GM18868 (cell line): ENCODE data around the gene FITM2.
"Not testable (repeated sequence)": the region's sequence is repeated elsewhere in the genome, so short reads cannot be mapped to it uniquely, and the experiment has no call there.

Experiments
- ATAC-seq: cut with Tn5 transposase; IDR thresholded peaks from one replicate; pipeline ENCODE4 v1.9.1; 2021; ENCODE audit warnings: mild to moderate bottlenecking, moderate library complexity; ENCODE audit not compliant: unreplicated experiment

The FITM2 gene

GRCh38 chr20:44334306-44334705, 23.3 kb upstream of the FITM2 start:
- no peak for ATAC-seq

GRCh38 chr20:44331201-44331600, 20.2 kb upstream of the FITM2 start:
- no peak for ATAC-seq

- ATAC-seq: no peak
Observed at GRCh38 chr20:44328428-44328827, 17.4 kb upstream of the FITM2 start.

GRCh38 chr20:44327748-44328147, 16.7 kb upstream of the FITM2 start:
- not testable (repeated sequence) for ATAC-seq

GRCh38 chr20:44326391-44327159, 15.6 kb upstream of the FITM2 start:
- ATAC-seq: no peak

GRCh38 chr20:44324343-44324742, 13.3 kb upstream of the FITM2 start:
- ATAC-seq: no peak

- ATAC-seq: no peak
Observed at GRCh38 chr20:44319839-44320422, 8.9 kb upstream of the FITM2 start.

- no peak for ATAC-seq
Observed at GRCh38 chr20:44314870-44315269, 3.9 kb upstream of the FITM2 start.

- no peak for ATAC-seq
Observed at GRCh38 chr20:44309763-44310663, 989 bp downstream of the FITM2 start.

- no peak for ATAC-seq
Observed at GRCh38 chr20:44306927-44307326, 4.1 kb downstream of the FITM2 start.

- no peak for ATAC-seq
Observed at GRCh38 chr20:44304383-44304782, 6.6 kb downstream of the FITM2 start.

GRCh38 chr20:44302736-44303135, 8.3 kb downstream of the FITM2 start:
- no peak for ATAC-seq

GRCh38 chr20:44302026-44302669, 8.9 kb downstream of the FITM2 start:
- no peak for ATAC-seq

- ATAC-seq: no peak
Observed at GRCh38 chr20:44301285-44301684, 9.7 kb downstream of the FITM2 start.

GRCh38 chr20:44299011-44299535, 11.9 kb downstream of the FITM2 start:
- not testable (repeated sequence) for ATAC-seq

GRCh38 chr20:44297721-44298120, 13.3 kb downstream of the FITM2 start:
- ATAC-seq: no peak

- ATAC-seq: no peak
Observed at GRCh38 chr20:44296011-44296410, 15.0 kb downstream of the FITM2 start.

- ATAC-seq: no peak
Observed at GRCh38 chr20:44291754-44292153, 19.2 kb downstream of the FITM2 start.

GRCh38 chr20:44288252-44288651, 22.8 kb downstream of the FITM2 start:
- no peak for ATAC-seq

GRCh38 chr20:44287272-44288097, 23.5 kb downstream of the FITM2 start:
- ATAC-seq: no peak
